Measurements from ENCODE around the gene EDARADD. TPM values are rescaled to one million over a fixed set of nuclear protein-coding genes. Genes with fewer than 3 reads are reported as not detected.

Gene EDARADD
- total RNA-seq, 2 experiments from 2014 or later, result not detected

- no peak overlapping the region for H3K27ac ChIP-seq (ENCODE audit: low read depth, low read length, poor library complexity, severe bottlenecking)
- TF ChIP-seq CTCF (conservative IDR thresholded peaks at IDR 0.05; ENCODE audit: low read length), result no peak
- TF ChIP-seq EZH2phosphoT487 (IDR thresholded peaks at IDR 0.05; ENCODE audit: borderline replicate concordance, low read depth, low read length), result no peak
Measured at GRCh38 chr1:236515443-236515958, 121.4 kb downstream of the EDARADD start.

GRCh38 chr1:236516929-236517704, 123.0 kb downstream of the EDARADD start:
- Histone ChIP-seq H3K27ac (ENCODE audit: low read depth, low read length, poor library complexity, severe bottlenecking) (no peak overlapping the region), H3K36me3 (ENCODE audit: insufficient read depth, low read length) (no peaks in the 10 kb centered on the region), H2AFZ (ENCODE audit: low read length) (no peak overlapping the region), H4K20me1 (ENCODE audit: insufficient read depth, low read length) (0 out of 2 replicates have a peak, but pooled peaks cover 3% of the 10 kb centered on the region), H3K4me1 (ENCODE audit: insufficient read depth, low read length, poor library complexity, severe bottlenecking) (no peaks in the 10 kb centered on the region), H3K9me3 (ENCODE audit: low read length) (no peaks in the 10 kb centered on the region), H3K79me2 (ENCODE audit: insufficient read depth, low read depth, low read length) (no peaks in the 10 kb centered on the region), H3K4me2 (ENCODE audit: low read length) (no peak overlapping the region), H3K4me3 (ENCODE audit: low read depth, low read length, poor library complexity, severe bottlenecking) (no peak overlapping the region), H3K9me2 (ENCODE audit: insufficient read depth, low read length) (no peaks in the 10 kb centered on the region)
- no TSS peak for BruUV-seq (replicated peaks)
- ChIA-PET POLR2A (interaction anchor here (0.5 kb wide), 1 partner anchor 412 kb away, joined by 6 read pairs; no protein-coding TSS in a partner anchor), CTCF (ENCODE audit: unreplicated experiment) (no interaction called here)
- no peak for DNase-seq (ENCODE audit: low spot score)
- intact Hi-C loops (cut with micrococcal nuclease; ENCODE audit: unreplicated experiment), result no loop called here
- TF ChIP-seq CTCF (conservative IDR thresholded peaks at IDR 0.05; ENCODE audit: low read length) (no peak), EZH2phosphoT487 (IDR thresholded peaks at IDR 0.05; ENCODE audit: borderline replicate concordance, low read depth, low read length) (no peak)

More at GRCh38 chr1:236515443-236515958, 121.4 kb downstream of the EDARADD start:
- intact Hi-C loops (cut with micrococcal nuclease; ENCODE audit: unreplicated experiment), result no loop called here
- Histone ChIP-seq H4K20me1 (ENCODE audit: insufficient read depth, low read length) (0 out of 2 replicates have a peak, but pooled peaks cover 3% of the 10 kb centered on the region), H3K9me3 (ENCODE audit: low read length) (no peaks in the 10 kb centered on the region), H3K36me3 (ENCODE audit: insufficient read depth, low read length) (no peaks in the 10 kb centered on the region), H2AFZ (ENCODE audit: low read length) (no peak overlapping the region; the same call in 1 of the 2 replicates), H3K9me2 (ENCODE audit: insufficient read depth, low read length) (no peaks in the 10 kb centered on the region), H3K4me1 (ENCODE audit: insufficient read depth, low read length, poor library complexity, severe bottlenecking) (no peaks in the 10 kb centered on the region), H3K4me2 (ENCODE audit: low read length) (no peak overlapping the region), H3K4me3 (ENCODE audit: low read depth, low read length, poor library complexity, severe bottlenecking) (no peak overlapping the region), H3K79me2 (ENCODE audit: insufficient read depth, low read depth, low read length) (no peaks in the 10 kb centered on the region)
- DNase-seq (ENCODE audit: low spot score), result no peak
- no TSS peak for BruUV-seq (replicated peaks)
- POLR2A ChIA-PET, result interaction anchor here (0.6 to 1.6 kb wide), 3 partner anchors 11 to 286 kb away, joined by 3 to 5 read pairs (median 3); no protein-coding TSS in a partner anchor
- CTCF ChIA-PET (ENCODE audit: unreplicated experiment), result no interaction called here

GRCh38 chr1:236518322-236518721, 124.2 kb downstream of the EDARADD start:
- no peaks in the 10 kb centered on the region for H3K9me2 ChIP-seq (ENCODE audit: insufficient read depth, low read length)
- H3K36me3 ChIP-seq (ENCODE audit: insufficient read depth, low read length), result no peaks in the 10 kb centered on the region
- no peaks in the 10 kb centered on the region for H3K9me3 ChIP-seq (ENCODE audit: low read length)
- 0 out of 2 replicates have a peak, but pooled peaks cover under 1% of the 10 kb centered on the region for H4K20me1 ChIP-seq (ENCODE audit: insufficient read depth, low read length)
- ChIA-PET CTCF (ENCODE audit: unreplicated experiment) (no interaction called here), POLR2A (interaction anchor here (0.7 kb wide), 1 partner anchor 20 kb away, joined by 4 read pairs; no protein-coding TSS in a partner anchor)
- TF ChIP-seq EZH2phosphoT487 (IDR thresholded peaks at IDR 0.05; ENCODE audit: borderline replicate concordance, low read depth, low read length) (no peak), CTCF (conservative IDR thresholded peaks at IDR 0.05; ENCODE audit: low read length) (no peak)
- no peaks in the 10 kb centered on the region for H3K79me2 ChIP-seq (ENCODE audit: insufficient read depth, low read depth, low read length)
- no peak overlapping the region for H3K4me3 ChIP-seq (ENCODE audit: low read depth, low read length, poor library complexity, severe bottlenecking)
- no peaks in the 10 kb centered on the region for H3K4me1 ChIP-seq (ENCODE audit: insufficient read depth, low read length, poor library complexity, severe bottlenecking)
- no peak for DNase-seq (ENCODE audit: low spot score)
- H2AFZ ChIP-seq (ENCODE audit: low read length), result no peak overlapping the region
- no TSS peak for BruUV-seq (replicated peaks)
- H3K4me2 ChIP-seq (ENCODE audit: low read length), result no peak overlapping the region
- intact Hi-C loops (cut with micrococcal nuclease; ENCODE audit: unreplicated experiment), result no loop called here
- H3K27ac ChIP-seq (ENCODE audit: low read depth, low read length, poor library complexity, severe bottlenecking), result no peak overlapping the region
